SU-DHL-6 (cell line): ENCODE results near the gene CDK2.
A peak's percentile ranks its signal among the peaks of the same experiment; 100 is the strongest.

ENCODE experiments used
- H2AFZ ChIP-seq: fragments of 200-600 bp; sonication (generic); 2 replicates; pipeline ENCODE4 v1.6.1; 2014; ENCODE audit warnings: low read depth, mild to moderate bottlenecking, moderate library complexity, mixed read lengths, antibody characterized with exemption, low read length; ENCODE audit not compliant: severe bottlenecking
- H3F3A ChIP-seq: fragments of 200-600 bp; shearing (Covaris generic); 2 replicates; pipeline ENCODE4 v1.6.0; 2016; ENCODE audit warnings: antibody characterized with exemption, mild to moderate bottlenecking; ENCODE audit not compliant: insufficient read depth
- H3K27ac ChIP-seq: fragments of 200-600 bp; sonication (generic); 2 replicates; pipeline ENCODE4 v1.5.1; 2016; ENCODE audit warnings: low read depth, mild to moderate bottlenecking, low read length, moderate library complexity, mixed read lengths
- H3K27me3 ChIP-seq: fragments of 200-600 bp; sonication (generic), shearing (Covaris generic); 2 replicates; pipeline ENCODE4 v1.6.0; 2014; ENCODE audit warnings: mild to moderate bottlenecking, low read length
- H3K36me3 ChIP-seq: fragments of 200-600 bp; sonication (generic); 2 replicates; pipeline ENCODE4 v1.6.1; 2014; ENCODE audit warnings: mild to moderate bottlenecking, low read length, mixed read lengths
- H3K4me2 ChIP-seq: fragments of 300-600, 200-600 bp; shearing (Covaris generic), sonication (generic); 2 replicates; pipeline ENCODE4 v1.6.0; 2014; ENCODE audit warnings: low read length, low read depth, mild to moderate bottlenecking; ENCODE audit not compliant: poor library complexity, severe bottlenecking
- H3K4me3 ChIP-seq: fragments of 200-600 bp; sonication (generic); 2 replicates; pipeline ENCODE4 v1.5.1; 2014; ENCODE audit warnings: antibody characterized with exemption, low read length, mild to moderate bottlenecking, mixed read lengths; ENCODE audit not compliant: insufficient read depth, poor library complexity, severe bottlenecking
- H3K79me2 ChIP-seq: fragments of 200-600 bp; sonication (generic); 2 replicates; pipeline ENCODE4 v1.6.1; 2014; ENCODE audit warnings: mild to moderate bottlenecking, low read length, moderate library complexity; ENCODE audit not compliant: insufficient read depth
- H3K9ac ChIP-seq: fragments of 200-600 bp; sonication (generic); 2 replicates; pipeline ENCODE4 v1.7.0; 2014; ENCODE audit warnings: mild to moderate bottlenecking, low read length
- H3K9me2 ChIP-seq: fragments of 200-600 bp; sonication (generic); replicated peaks from 2 replicates; pipeline ENCODE4 v1.6.1; 2014; ENCODE audit warnings: low read length; ENCODE audit not compliant: insufficient read depth
- H3K9me3 ChIP-seq: fragments of 200-600 bp; sonication (generic); 2 replicates; pipeline ENCODE4 v1.6.1; 2014; ENCODE audit warnings: low read length, mixed read lengths; ENCODE audit not compliant: insufficient read depth
- H4K20me1 ChIP-seq: fragments of 200-600 bp; sonication (generic); 2 replicates; pipeline ENCODE4 v1.6.1; 2014; ENCODE audit warnings: low read depth, mild to moderate bottlenecking, antibody characterized with exemption, low read length, moderate library complexity, mixed read lengths
- EZH2phosphoT487 ChIP-seq: fragments of 200-600 bp; sonication (generic), shearing (Covaris generic); conservative IDR thresholded peaks from 2 replicates; pipeline ENCODE4 v1.6.1; 2018; ENCODE audit warnings: mild to moderate bottlenecking, antibody characterized with exemption, low read length, moderate library complexity, mixed read lengths
- TF ChIP-seq, protein P1 (sequence below): fragments of 200-600 bp; sonication (generic); IDR thresholded peaks from one replicate; pipeline ENCODE4 v1.5.1; 2017; ENCODE audit warnings: antibody characterized with exemption, mild to moderate bottlenecking, low read length, moderate library complexity; ENCODE audit not compliant: insufficient read depth, poor library complexity, severe bottlenecking

Gene CDK2

DNA sequence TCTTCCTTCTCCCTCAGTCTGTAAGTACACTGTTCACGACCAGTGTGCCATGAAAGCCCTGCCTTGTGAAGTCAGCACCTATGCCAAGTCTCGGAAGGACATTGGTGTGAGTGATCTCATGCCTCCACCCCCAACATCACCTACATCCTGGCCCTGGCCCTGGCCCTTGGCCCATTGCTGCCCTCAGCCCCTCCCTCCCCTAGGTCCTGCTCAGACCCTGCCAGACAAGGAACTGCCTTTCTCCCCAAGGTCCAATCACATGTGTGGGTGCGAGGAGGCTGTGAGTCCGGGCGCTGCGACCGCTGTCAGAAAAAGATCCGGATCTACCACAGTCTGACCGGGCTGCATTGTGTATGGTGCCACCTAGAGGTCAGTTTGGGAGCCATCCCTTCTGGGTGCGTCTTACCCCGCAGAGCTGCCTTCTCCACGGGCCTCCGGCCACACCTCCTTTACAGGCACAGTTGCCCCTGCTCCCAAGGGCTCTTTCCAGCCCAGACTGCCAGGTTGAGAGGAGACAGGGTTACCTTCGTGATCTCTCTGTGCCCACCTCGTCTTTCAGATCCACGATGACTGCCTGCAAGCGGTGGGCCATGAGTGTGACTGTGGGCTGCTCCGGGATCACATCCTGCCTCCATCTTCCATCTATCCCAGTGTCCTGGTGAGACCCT, 26.4 kb upstream of the CDK2 start:
- H2AFZ ChIP-seq, result peak overlapping the region; percentile 29
- no peak overlapping the region for H3K4me3 ChIP-seq
- 0 out of 2 replicates have a peak, but pooled peaks cover 4% of the 10 kb centered on the region for H3F3A ChIP-seq
- no peaks in the 10 kb centered on the region for H3K9me2 ChIP-seq
- peaks cover 11% of the 10 kb centered on the region; the same call in 1 of the 2 replicates for H3K36me3 ChIP-seq
- H3K27me3 ChIP-seq, result no peaks in the 10 kb centered on the region
- H3K9me3 ChIP-seq, result no peaks in the 10 kb centered on the region
- H4K20me1 ChIP-seq, result no peaks in the 10 kb centered on the region
- TF ChIP-seq EZH2phosphoT487, result no peak
- TF ChIP-seq, protein P1, sequence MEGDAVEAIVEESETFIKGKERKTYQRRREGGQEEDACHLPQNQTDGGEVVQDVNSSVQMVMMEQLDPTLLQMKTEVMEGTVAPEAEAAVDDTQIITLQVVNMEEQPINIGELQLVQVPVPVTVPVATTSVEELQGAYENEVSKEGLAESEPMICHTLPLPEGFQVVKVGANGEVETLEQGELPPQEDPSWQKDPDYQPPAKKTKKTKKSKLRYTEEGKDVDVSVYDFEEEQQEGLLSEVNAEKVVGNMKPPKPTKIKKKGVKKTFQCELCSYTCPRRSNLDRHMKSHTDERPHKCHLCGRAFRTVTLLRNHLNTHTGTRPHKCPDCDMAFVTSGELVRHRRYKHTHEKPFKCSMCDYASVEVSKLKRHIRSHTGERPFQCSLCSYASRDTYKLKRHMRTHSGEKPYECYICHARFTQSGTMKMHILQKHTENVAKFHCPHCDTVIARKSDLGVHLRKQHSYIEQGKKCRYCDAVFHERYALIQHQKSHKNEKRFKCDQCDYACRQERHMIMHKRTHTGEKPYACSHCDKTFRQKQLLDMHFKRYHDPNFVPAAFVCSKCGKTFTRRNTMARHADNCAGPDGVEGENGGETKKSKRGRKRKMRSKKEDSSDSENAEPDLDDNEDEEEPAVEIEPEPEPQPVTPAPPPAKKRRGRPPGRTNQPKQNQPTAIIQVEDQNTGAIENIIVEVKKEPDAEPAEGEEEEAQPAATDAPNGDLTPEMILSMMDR, result peak; percentile 88
- peak overlapping the region; percentile 18; the same call in 1 of the 2 replicates for H3K27ac ChIP-seq
- no peaks in the 10 kb centered on the region for H3K79me2 ChIP-seq
- peak overlapping the region; percentile 22 for H3K4me2 ChIP-seq
- H3K9ac ChIP-seq, result peak overlapping the region; percentile 19; the same call in 1 of the 2 replicates

DNA sequence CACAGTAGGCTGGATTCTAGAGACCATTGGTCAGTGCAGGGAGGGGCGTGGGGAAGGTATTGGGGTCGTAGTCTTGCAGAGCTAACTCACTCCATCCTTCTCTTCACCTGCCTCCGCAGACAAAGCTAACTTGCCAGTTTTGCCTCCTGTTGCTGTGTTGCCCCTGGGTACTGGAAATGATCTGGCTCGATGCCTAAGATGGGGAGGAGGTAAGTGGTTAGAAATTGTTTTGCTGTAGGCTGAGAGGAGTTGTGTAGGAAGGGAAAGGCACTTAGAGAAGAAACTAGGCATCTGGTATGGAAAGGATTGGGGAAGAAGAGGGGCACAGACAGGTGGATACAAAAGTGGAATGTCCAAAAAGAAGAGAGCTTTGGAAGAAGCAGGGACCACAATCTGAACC, 24.6 kb upstream of the CDK2 start:
- TF ChIP-seq EZH2phosphoT487, result no peak
- TF ChIP-seq, protein P1, result no peak
- Histone ChIP-seq H3K9me2 (no peaks in the 10 kb centered on the region), H3K9ac (no peak overlapping the region), H3K4me2 (no peak overlapping the region), H3K79me2 (no peaks in the 10 kb centered on the region), H3K27me3 (no peaks in the 10 kb centered on the region), H3K4me3 (no peak overlapping the region), H3K9me3 (no peaks in the 10 kb centered on the region), H4K20me1 (no peaks in the 10 kb centered on the region), H3K27ac (no peak overlapping the region), H3K36me3 (peaks cover 11% of the 10 kb centered on the region; the same call in 1 of the 2 replicates), H2AFZ (no peak overlapping the region), H3F3A (0 out of 2 replicates have a peak, but pooled peaks cover 4% of the 10 kb centered on the region)

DNA sequence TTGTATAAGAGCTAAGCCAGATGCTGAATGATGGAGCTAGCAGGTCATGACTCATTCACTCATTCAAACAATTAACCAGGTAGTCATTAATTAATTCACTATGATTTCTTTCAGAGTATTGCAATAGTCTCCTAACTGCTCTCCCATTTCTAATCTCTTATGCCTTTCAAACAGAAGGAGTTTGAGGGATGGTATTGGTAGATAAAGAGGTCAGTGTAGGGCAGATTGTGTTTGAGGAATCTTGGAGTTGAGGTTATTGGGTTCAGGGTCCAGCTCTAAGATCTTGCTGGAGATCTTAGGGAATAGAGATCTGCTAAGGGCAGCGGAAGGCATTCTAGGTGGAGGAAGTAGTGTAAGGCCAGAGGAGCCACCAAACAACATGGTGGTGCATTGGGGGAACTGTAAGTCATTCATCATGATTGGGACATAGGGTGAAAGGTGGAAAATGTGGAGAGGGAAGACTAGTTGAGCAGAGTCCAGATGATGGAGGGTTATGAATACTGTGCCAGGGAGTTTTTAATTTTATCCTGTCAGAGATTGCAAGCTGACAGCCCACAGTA, 24.0 kb upstream of the CDK2 start:
- TF ChIP-seq, protein P1, result no peak
- TF ChIP-seq EZH2phosphoT487, result no peak
- no peaks in the 10 kb centered on the region for H3K9me2 ChIP-seq
- peaks cover 11% of the 10 kb centered on the region; the same call in 1 of the 2 replicates for H3K36me3 ChIP-seq
- no peak overlapping the region for H3K4me2 ChIP-seq
- H2AFZ ChIP-seq, result no peak overlapping the region
- H3F3A ChIP-seq, result 0 out of 2 replicates have a peak, but pooled peaks cover 4% of the 10 kb centered on the region
- no peak overlapping the region for H3K9ac ChIP-seq
- no peaks in the 10 kb centered on the region for H4K20me1 ChIP-seq
- no peak overlapping the region for H3K4me3 ChIP-seq
- no peaks in the 10 kb centered on the region for H3K79me2 ChIP-seq
- no peak overlapping the region for H3K27ac ChIP-seq
- no peaks in the 10 kb centered on the region for H3K9me3 ChIP-seq
- no peaks in the 10 kb centered on the region for H3K27me3 ChIP-seq
